Inflammatory macrophage treated with lipopolysaccharide for 4 hours (primary cell): ENCODE results near the gene CTSD.

Experiments
- DNase-seq: peaks from one replicate; pipeline ENCODE4 v3.0.0-alpha.2; 2020

CTSD gene

DNA sequence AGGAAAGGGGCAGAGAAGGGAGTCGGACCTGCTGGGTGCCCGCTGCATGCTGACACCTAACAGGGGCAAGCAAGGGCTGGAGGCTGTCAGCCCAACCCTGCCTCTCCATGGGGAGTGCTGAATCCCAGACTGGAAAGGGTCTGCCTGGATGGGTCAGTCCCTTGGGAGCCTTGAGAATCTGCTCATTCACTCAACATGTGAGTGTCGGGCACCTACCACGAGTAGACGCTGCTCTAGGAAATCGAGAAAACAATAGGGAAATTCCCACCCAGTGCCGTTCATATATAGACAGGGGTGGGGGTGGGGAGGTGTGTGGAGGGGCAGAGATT is 4.4 kb upstream of the CTSD start:
- no peak for DNase-seq

DNA sequence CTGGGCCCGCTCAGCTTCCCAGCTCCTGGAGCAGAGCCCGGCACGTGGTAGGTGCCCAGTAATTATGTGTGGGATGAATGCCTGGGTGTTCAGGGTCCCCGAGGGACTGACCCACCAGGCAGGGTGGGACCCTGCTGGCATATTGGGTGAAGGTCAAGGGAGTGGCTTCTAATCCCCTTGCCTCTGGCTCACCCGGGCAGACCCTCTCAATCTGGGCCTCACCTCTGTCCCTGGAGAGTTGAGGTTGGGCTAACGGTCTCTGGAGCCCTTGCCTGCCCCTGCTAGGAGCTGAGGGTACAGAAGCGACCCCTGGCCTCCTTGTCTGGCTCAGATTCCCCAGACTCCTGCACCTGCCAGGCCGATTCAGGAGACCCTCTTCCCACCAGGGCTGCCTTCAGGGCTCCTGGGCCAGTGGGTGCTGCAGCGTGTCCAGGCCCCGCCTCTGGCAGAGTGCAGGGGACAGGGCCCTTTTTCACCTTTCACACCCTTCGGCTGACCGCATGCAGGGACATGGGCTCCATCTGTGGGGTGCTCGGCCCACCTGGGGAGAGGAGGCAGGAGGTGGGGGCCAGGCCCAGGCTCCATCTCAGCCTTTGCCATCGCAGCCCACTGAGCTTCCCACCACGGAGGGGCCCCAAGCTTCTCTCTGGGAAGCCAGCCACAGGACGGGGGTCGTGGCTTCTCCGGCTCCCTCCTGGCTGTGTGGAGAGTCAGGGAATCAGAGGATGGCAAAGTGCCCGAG is 3.8 kb upstream of the CTSD start:
- no peak for DNase-seq

DNA sequence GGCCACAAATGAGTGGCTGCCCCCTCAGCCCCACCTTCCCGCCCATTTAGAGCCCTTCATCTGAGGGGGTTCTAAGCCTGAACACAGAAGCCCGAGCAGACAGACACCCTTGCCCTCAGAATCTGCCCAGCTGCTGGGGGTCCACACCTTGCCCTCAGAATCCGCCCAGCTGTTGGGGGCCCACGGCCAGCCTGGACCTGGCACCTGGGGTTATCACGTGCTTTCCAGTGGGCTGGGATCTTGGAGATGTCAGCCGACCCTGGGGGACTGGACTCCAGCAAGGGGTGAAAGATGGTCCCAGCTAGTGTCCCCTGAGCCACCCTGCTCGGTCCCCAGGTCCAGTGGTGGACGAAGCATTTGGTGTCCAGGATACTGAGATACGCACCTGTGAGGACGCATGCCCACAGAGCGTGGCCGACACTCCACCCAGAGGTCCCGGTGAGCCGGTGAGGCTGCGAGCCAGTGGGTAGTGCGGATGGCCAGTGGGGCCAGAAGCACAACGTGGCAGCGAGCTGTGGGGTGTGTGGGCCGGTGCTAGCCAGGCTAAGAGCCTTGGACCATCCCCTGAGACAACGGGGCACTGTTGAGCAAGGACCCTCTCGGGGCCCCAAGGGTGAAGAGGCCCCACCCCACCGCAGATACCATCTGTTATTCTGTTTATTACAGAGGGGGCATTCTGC is 3.1 kb upstream of the CTSD start:
- DNase-seq: no peak

DNA sequence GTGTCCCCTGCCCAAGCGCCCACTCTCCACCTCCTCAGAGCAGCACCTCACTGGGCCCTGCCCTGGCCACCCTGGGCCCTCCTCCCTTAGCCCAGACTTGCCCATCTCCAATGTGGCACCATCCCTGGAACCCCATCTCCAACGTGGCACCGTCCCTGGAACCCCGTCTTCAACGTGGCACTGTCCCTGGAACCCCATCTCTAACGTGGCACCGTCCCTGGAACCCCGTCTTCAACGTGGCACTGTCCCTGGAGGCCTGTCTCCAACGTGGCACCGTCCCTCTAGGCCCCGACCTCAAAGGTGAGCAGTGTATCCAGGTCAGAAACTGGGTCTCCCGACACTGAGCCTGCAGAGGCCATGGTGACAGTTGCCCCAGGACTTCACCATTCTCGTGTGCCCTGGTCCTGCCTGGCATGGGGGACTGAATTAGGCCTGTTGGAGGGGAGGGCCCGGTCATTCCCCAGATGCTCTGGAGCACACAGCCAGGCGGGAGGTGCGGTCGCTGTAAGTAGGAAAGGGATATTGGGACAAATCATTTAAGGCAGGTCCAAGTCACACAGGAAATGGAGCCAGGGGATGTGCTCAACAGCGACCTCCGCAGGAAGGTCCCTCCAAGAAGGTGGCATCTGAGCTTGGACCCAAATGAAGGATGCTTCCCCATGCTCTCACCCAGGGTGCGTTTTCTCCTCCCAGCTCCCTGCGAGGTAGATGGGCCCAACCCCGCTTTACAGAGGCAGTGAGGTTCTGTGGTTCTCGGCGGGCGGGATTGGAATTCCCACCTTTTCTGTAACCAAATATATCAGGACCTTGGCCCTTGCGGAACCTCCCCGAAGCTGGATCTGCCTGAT is 2.4 kb upstream of the CTSD start:
- no peak for DNase-seq

DNA sequence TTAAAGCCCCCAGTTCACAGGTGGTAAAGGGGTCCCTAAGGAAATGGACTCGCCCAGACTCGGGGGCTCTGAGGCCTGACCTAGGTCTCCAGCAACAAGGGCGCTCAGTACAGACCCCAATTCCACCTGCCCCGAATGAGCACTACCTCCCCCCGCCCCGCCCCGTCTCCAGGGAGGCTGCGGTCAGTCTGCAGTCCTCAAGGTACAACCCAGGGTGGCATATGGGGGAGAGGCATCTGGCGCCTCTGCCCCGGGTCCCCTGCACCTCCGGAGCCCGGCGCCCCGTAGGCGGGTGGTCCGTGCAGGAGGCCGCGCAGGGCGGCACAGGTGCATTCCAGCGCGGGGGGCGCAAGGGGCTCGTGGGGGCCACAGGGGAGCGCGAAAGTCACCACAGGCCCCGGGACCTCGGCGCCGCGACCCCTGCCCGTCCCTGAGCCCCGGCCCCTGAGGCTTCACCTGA is 361 bp downstream of the CTSD start:
- no peak for DNase-seq

DNA sequence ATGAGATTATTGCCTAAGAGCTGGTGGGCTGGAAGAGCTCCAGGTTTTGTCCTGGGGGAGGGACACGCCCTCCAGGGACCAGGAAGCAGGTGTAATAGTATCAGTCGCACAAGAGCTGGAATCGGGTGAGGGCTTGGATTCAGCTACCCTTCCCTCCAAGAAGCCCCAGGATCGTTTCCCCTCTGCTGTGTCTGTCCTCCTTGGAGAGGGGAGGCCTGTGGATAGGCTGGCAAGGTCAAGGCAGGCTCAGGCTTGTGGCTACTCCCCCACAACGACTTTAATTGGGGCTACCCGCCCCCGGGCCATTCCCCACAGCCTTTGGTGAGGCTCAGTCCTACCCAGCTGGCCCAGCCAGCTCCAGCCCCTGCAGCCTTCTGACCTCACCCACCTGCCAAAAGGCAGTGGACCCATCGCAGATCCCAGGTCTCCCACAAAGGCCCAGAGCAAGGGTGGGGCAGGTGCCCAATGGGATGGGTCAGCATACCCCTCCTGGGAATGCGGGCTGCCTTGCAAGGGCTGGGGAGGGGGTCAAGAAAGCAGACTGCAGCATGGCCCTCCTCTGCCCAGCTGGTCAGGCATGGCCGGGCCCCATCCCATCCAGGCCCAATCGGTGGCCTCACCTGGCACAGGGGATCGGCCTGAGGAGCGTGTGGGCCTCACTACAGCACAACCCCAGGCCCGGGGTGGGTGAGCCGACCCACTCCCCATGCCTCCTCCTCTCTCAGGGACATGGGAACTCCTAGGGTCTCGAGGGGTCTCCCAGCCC is 1.0 kb downstream of the CTSD start:
- DNase-seq: peak; percentile 49

DNA sequence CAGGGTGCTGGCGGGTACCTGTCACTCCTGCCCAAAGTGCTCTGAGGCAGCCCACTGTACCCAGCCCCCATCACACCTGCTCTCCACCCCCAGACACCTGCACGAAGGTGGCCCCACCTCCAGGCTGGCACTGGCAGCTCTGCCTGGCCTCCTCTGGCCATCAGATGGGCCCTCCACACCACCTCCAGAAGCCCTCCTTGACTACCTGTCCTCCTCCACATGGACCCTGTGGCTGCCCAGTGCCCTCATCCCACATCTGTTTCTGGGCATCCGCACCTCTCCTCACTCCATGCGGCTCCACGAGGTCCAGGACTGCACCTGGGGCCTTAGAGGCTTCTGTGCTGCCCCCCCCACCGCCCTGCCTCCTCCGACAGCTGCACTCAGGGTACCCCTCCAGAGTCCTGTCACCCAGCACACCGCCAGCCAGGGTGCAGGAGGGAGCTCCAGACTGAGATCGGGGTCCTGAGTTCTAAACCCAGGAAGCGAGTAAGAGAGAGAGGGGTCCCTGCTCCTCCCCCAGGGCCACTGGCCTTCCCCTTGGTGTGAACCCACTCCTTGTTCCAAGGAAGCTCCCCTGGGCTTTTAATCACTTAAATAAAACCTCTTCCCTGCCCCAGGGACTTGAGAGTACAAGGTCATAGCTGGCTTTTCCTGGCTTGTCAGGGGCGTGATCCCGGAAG is 1.7 kb downstream of the CTSD start:
- DNase-seq: no peak

DNA sequence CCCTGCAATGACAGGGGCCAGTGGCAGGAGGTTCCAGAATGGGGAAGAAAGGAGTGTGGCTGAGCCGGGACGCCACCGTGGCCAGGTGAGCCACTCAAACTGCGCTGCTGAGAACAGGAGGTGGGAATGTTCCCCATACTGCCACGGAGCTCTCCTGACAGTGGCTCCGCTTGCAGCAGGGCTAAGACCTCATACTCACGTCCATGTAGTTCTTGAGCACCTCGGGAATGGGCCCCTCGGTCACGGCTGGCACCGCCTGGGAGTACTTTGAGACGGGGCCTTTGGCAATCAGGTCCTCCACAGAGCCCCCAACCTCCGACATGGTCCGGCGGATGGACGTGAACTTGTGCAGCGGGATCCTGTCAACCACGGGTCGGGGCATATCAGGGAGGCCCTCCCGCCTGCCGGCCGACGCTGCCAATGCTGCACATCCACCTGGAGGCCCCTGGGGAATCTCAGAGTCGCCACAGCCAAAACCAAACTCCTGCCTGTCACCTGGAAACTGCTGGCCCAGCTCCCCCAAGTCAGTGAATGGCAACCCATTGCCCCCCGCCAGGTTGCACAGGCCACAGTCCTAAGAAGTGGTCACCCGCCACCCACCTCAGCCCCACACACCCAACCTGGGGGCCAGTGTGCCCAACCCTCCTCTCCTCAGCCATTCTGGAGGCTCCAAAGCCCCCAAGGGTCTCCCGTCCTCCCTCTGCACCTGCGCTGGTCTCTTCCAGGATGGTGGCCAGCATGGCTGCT is 2.4 kb downstream of the CTSD start:
- no peak for DNase-seq

DNA sequence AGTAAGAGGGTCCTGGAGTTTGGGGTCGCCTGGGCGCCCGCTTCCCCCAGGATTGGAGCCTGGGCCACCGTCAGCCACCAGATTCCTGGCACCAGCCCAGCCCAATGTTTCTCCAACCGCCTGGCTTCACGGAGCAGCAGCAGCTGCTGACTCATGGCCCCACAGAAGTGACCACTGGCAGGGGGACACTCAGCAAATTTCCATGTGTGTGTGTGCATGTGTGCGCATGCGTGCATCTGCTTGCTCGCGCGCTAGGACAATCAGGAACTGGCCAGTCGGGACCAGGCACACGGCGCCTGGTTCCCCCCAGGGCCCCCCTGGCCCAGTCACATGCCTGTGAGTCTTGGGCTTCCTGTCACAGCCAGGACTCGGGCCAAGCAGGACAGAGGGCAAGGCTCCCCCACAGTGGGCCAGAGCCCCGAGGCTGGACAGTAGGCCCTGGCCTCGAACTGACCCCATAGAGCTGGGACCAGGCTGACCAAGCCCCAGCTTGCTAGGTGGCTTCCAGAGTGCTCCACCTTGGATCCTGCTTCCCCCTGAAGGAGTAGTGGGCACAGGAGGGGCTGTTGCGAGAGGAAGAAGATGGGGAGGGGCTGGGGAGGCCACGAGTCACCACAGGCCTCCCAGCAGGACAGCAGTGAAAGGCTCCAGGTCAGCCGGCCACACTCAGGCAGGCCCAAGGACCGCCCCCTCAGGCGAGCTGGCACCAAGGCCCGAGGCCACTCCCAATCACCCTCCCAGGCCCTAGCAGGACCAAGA is 3.2 kb downstream of the CTSD start:
- peak; percentile 98 for DNase-seq

DNA sequence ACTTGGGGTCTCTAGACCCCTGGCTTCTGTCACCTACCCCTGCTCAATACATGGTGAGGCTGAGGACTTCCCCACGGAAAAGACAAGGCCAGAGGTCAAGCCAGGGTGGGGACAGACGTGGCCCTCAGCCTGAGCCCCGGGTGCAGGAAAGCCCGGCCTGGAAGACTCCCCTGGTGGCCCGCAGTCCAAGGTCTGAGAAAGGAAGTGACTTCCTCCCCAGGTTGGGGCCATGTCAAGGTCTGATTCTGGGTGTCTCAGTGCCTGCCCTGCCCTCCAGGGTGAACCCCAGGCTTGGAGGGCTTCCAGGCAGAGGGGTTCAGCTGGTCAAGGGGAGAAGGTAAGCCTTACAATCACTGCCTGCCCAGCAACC is 3.9 kb downstream of the CTSD start:
- DNase-seq: no peak

DNA sequence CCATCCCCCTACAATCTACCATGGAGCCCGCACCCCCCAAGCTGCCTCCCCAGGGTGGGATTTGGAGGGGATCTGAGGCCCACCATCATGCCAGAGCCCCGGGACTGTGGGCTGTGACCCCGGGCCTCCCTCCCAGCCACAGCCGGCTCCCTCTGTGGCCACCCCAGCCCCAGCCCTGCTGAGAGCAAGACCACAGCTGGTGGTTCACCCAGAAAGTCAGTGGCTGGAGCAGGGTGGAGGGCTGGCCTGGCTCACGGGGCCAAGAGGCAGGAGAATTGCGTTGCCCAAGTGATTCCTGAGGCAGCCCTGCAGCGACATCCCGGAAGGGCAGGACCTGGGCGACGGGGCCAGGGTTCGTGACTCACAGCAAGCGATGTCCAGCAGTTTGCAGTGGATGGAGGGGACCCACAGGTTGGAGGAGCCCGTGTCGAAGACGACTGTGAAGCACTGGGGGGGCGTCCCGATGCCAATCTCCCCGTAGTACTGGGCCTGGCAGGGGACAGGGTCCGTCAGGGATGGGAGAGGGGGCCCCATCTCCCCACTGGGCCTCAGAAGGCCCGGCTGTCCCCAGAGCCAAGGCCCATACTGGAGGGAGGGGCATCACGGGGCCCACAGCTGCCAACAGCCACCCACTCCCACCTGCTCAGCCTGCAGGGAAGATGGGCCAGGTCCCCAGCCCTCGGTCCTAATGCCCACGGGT is 4.4 kb downstream of the CTSD start:
- DNase-seq: no peak

DNA sequence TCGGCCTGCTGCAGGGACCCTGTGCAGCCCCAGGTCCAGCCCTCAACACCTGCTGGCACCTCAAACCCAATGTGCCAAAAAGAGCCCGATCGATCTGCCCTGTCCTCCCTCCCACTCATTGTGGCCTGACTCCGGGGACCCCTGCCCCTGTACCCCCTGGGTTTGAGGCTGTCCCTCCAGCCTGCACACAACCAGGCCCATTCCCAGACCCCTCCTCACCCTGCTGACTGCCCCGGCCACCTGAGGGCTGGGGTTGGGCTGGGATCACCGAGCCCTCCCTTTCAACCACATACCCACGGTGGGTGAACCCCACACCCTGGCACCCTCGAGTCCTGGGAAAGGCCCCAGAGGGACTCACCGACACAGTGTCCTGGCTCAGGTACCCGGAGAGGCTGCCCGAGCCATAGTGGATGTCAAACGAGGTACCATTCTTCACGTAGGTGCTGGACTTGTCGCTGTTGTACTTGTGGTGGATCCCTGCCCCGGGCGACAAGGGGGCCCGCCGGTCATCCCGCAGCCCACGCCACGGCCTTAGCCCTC is 5.0 kb downstream of the CTSD start:
- no peak for DNase-seq

DNA sequence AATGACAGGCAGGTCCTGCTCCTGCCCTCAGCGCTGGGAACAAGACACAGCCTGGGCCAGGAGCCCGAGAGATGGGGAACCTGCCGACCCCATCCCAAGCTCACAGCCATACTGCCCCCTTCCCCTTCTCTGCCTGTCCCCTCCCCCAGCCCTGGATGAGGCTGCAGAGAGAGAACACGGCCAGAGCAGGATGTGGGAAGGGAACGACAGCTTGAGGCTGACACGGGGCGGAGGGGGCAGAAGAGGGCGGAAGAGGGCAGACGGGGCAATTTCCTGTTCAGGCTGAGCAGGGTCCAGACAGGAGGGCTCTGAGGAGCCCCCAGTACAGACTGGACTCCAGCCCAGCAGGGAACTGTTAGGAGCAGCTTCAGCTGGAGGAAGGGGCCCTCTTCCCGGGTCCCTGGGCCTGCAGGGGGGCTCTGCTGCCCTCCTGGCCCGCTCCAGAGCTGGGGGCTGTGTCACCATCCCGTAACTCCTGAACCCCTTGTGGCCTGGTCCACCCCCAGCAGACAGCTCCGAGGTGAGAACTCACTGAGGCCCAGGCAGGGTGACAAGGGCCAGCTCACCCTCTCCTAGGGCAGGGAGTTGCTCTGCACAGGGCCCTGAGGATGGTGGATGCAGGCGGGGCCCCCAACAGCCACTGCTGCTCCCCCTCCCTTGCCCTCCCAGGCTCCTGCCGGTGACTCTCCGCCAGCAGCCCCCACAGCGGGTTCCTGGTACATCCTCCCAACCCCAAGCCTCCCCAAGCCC is 5.7 kb downstream of the CTSD start:
- DNase-seq: no peak

DNA sequence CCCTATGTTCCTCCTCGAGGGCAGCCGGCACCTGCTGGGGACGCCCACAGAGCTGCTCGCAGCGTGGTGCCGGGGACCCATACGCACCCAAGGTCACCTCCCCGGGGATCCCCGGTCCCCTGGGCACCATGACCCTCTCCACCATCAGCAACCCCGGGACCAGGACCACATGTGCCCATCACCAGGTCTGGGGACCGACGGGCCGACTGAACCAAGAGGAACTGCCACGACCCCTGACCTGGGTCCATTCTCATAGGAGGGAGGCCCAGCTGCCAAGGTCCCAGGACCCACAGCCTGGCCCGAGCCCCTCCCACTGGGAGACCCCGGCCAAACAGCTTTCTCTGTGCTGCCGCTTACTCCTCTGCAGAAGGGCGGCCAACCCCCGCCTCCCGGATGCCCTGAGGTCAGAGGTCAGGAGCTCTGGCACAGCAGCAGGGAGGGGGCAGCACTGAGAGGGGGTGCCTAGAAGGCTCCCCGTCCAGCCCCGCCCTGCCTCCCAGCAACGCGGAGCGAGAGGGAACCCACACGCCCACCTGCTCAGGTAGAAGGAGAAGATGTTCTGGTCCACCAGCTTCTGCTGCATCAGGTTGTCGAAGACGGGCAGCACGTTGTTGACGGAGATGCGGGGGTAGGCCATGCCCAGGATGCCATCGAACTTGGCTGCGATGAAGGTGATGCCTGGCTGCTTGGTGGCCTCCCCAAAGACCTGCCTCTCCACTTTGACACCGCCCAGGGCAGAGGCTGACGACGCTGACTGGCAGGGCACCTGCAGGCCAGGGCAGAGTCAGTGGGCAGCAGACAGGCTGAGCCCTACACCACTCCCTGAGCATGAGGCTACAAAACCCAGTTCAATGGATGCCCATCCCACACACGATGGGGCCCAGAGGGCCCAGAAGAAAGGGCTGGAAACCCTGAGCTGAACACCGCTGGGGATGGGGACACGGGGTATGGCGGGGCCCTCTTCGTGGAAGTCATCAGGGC is 6.6 kb downstream of the CTSD start:
- no peak for DNase-seq

DNA sequence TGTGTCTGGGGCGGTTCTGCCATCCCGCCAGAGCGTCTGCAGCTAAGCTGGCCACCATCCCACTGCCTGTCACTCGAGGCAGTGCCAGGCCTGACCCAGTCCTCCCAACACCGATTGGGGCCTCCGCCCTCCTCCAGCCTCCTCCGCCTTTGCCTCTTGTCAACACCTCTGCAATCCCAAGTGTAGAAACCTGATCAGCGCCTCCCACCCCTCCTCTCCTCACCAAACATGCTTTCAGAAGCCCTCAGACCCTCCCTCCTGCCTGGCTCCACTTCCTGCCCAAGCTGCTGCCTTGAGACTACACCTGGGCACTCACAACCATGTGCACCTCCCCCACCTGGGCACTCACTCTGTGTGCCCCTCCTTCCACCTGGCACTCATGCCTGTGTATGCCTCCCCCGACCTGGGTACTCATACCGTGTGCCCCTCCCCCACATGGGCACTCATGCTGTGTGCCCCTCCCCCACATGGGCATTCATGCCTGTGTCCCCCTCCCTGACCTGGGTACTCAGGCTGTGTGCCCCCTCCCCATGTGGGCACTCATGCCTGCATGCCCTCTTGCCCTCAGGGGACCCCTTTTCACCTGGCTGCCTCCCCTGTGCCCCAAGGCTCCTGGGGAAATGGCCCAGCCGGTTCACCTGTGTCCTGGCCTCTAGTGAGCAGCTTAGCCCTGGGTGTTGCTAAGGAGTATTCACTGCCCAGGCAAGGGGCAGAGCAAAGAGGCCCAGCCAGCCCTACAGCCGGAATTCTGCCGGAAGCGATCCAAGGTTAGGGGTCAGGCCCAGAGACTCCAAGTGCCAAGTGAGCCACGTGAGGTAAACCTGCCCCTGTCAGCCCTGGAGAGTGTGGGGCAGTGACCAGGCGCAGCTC is 7.8 kb downstream of the CTSD start:
- no peak for DNase-seq

DNA sequence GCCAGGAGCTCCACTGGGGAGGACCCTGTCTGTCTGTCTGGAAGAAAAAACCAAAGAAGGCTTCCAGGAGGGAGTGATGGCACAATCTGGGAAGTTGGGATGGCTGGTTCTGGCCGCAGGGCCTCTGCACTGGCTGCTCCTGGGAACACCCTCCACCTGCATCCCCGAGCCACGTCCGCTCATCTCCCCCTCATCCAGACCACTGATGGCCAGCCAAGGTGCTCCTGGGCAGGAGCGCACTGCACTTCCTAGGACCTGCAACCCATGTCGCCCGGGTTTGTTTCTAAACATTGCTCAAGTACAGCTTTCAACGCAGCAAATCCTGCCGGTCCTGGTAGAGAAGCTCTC is 8.4 kb downstream of the CTSD start:
- DNase-seq: no peak
